Body of pancreas (tissue), 4 donors: ENCODE measurements around the gene ERC2. TPM values are rescaled to one million over a fixed set of nuclear protein-coding genes. Genes with fewer than 3 reads are reported as not detected.

ENCODE experiments used
- ATAC-seq: fragments of 150-250 bp; one replicate; pipeline ENCODE4 v1.9.1; 2016
- DNase-seq, 4 donors: peaks; one replicate each; pipeline ENCODE4 v3.0.0-alpha.2; 2019
- H3K27ac ChIP-seq, 4 donors: fragments of 200-600 bp; sonication (generic); 1 replicate in 3 of 4; 2 replicates in 1 of 4; pipeline versions ENCODE4 v1.5.1 to v1.6.1; 2016 to 2019; ENCODE audit warnings: mild to moderate bottlenecking in 1 of 4, mixed read lengths in 1 of 4, moderate library complexity in 1 of 4
- H3K27me3 ChIP-seq, 2 donors: fragments of 200-600 bp; sonication (generic); one replicate each; pipeline ENCODE4 v1.6.0; 2016; ENCODE audit warnings: mild to moderate bottlenecking in 1 of 2
- H3K36me3 ChIP-seq, 2 donors: fragments of 200-600 bp; sonication (generic); replicated peaks in 1 of 2; 2 replicates each; pipeline ENCODE4 v1.5.1; 2016; ENCODE audit warnings: low read depth in 2 of 2; ENCODE audit not compliant: insufficient read depth in 1 of 2
- H3K4me1 ChIP-seq: fragments of 200-600 bp; sonication (generic); one replicate; pipeline ENCODE4 v1.6.0; 2016
- H3K4me3 ChIP-seq, 2 donors: fragments of 200-600 bp; sonication (generic); 1 replicate in 1 of 2; 2 replicates in 1 of 2; pipeline ENCODE4 v1.5.1; 2016 to 2019
- H3K9me3 ChIP-seq, 3 donors: fragments of 200-600 bp; sonication (generic); 1 replicate in 2 of 3; 2 replicates in 1 of 3; pipeline ENCODE4 v1.5.1; 2016
- POLR2A ChIP-seq, 3 donors: fragments of 450-650 bp; IDR thresholded peaks; one replicate each; pipeline ENCODE4 v1.6.1; 2016; ENCODE audit warnings: antibody characterized with exemption in 3 of 3, mild to moderate bottlenecking in 2 of 3
- WGBS, 2 donors: methylation state at CpG; one replicate each; pipeline ENCODE4 v1.1.5; 2017; 5-methylcytosine and 5-hydroxymethylcytosine counted together
- intact Hi-C: fragments of 100-400 bp; cut with DNase I; formaldehyde crosslinking; loops from one replicate; pipeline ENCODE4 v1.15.1; 2023
- total RNA-seq, 2 donors: library from RNA; depleted of rRNA; stranded (reverse); fragments of >200 nt; gene quantifications; one replicate each; pipeline ENCODE4 v1.1.0, GENCODE V29; 2016
- TF ChIP-seq, protein P1 (sequence below), 7 experiments: fragments of 450-650 bp in 4 of 7; fragments of 200-600 bp in 3 of 7; sonication (generic) in 3 of 7; IDR thresholded peaks; one replicate each; pipeline ENCODE4 v1.5.1; 2016 to 2019; ENCODE audit warnings: antibody characterized with exemption in 7 of 7

The ERC2 gene
- total RNA-seq, 2 donors from 2014 or later = 4.0 to 4.7 TPM

DNA sequence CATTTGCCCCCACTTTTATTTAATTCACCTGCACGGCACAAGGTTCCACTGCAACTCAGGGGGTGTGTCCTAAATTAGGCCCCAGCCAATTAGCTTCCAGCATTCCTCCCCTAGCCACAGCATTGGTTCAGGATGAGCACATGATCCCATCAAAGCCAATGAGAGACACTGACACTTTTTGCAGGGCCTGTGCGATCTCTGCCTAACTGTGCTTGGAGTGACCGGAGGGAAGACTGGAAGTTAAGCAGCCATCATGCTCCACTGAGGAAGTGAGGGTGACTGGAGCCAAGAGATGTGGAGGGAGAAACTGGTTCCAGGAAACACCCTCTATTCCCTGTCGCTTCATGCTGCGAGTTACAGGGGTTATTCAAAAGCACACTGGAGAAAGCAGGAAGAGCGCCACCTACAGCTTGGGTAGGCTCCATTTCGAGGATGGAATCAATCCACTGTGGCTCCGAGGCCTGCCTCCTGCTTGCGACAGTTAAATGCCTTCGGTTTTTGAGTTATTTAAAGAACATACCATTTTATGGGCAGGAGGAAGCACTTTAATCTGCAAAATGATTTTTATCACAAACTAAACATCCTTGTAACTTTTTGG lies 858.9 kb downstream of the ERC2 start:
- no peak for TF ChIP-seq POLR2A (IDR thresholded peaks at IDR 0.05)
- TF ChIP-seq, protein P1, sequence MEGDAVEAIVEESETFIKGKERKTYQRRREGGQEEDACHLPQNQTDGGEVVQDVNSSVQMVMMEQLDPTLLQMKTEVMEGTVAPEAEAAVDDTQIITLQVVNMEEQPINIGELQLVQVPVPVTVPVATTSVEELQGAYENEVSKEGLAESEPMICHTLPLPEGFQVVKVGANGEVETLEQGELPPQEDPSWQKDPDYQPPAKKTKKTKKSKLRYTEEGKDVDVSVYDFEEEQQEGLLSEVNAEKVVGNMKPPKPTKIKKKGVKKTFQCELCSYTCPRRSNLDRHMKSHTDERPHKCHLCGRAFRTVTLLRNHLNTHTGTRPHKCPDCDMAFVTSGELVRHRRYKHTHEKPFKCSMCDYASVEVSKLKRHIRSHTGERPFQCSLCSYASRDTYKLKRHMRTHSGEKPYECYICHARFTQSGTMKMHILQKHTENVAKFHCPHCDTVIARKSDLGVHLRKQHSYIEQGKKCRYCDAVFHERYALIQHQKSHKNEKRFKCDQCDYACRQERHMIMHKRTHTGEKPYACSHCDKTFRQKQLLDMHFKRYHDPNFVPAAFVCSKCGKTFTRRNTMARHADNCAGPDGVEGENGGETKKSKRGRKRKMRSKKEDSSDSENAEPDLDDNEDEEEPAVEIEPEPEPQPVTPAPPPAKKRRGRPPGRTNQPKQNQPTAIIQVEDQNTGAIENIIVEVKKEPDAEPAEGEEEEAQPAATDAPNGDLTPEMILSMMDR (IDR thresholded peaks at IDR 0.05) = no peak
- Histone ChIP-seq H3K27ac (no peak overlapping the region), H3K27me3 (no peaks in the 10 kb centered on the region), H3K4me1 (peaks cover 16% of the 10 kb centered on the region), H3K9me3 (no peaks in the 10 kb centered on the region), H3K36me3 (no peaks in the 10 kb centered on the region), H3K4me3 (no peak overlapping the region)
- ATAC-seq (no peak), DNase-seq (no peak)
- 87 to 90% methylated on average over 10 of the region's 10 CpGs for WGBS, 2 donors
- intact Hi-C loops = no loop called here

DNA sequence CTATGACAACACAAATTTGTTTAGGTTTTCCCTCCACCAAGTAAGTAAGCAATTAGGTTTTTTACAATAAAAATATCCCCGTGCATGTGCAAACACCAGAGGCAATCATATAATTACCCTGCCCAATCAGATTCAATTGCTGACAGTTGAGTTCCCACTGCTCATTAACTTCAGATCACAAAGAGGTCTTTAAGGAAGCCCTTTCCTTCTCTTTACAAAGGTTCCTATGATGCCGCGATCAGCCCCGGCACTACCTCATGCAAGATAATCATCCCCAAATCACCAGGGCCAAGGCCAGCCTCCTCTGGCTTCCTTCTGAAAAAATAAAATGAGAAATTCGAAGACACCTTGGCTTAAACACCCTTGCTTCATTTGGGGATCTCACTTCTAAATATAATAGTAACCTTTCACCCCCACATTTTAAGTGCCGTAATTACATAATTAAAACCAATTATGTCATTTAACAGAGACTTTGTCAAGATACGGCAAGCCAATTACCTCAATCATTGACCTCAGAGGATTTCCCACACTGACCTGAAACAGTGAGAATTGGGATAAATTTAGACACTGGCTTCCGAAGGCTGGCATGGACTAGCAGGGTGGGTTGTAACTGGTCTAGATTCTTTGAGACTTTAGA lies 859.8 kb downstream of the ERC2 start:
- H3K4me1 ChIP-seq = peaks cover 13% of the 10 kb centered on the region
- TF ChIP-seq POLR2A (IDR thresholded peaks at IDR 0.05) = no peak
- no peaks in the 10 kb centered on the region for H3K9me3 ChIP-seq
- no peak for ATAC-seq
- no peaks in the 10 kb centered on the region for H3K36me3 ChIP-seq
- no peak overlapping the region for H3K4me3 ChIP-seq
- intact Hi-C loops = no loop called here
- no peak overlapping the region for H3K27ac ChIP-seq
- H3K27me3 ChIP-seq = no peaks in the 10 kb centered on the region
- no peak for DNase-seq
- 78 to 82% methylated on average over 8 of the region's 8 CpGs for WGBS, 2 donors

- DNase-seq (no peak), ATAC-seq (no peak)
- peaks cover 11% of the 10 kb centered on the region for H3K4me1 ChIP-seq
- 91 to 92% methylated on average over 6 of the region's 6 CpGs for WGBS, 2 donors
- no peaks in the 10 kb centered on the region for H3K27me3 ChIP-seq
- H3K36me3 ChIP-seq = no peaks in the 10 kb centered on the region
- H3K9me3 ChIP-seq = no peaks in the 10 kb centered on the region
- no peak overlapping the region for H3K4me3 ChIP-seq
- TF ChIP-seq, protein P1 (IDR thresholded peaks at IDR 0.05) = no peak
- no peak for TF ChIP-seq POLR2A (IDR thresholded peaks at IDR 0.05)
- no peak overlapping the region for H3K27ac ChIP-seq
- intact Hi-C loops = no loop called here
Measured at GRCh38 chr3:55607844-55608243, 860.4 kb downstream of the ERC2 start.

GRCh38 chr3:55607175-55607574 lies 861.1 kb downstream of the ERC2 start:
- DNase-seq (no peak), ATAC-seq (no peak)
- H3K27ac ChIP-seq = no peak overlapping the region
- no peaks in the 10 kb centered on the region for H3K27me3 ChIP-seq
- peaks cover 4% of the 10 kb centered on the region for H3K4me1 ChIP-seq
- TF ChIP-seq, protein P1 (IDR thresholded peaks at IDR 0.05) = no peak
- TF ChIP-seq POLR2A (IDR thresholded peaks at IDR 0.05) = no peak
- no peaks in the 10 kb centered on the region for H3K36me3 ChIP-seq
- WGBS, 2 donors = 83 to 85% methylated on average over 5 of the region's 5 CpGs
- H3K9me3 ChIP-seq = no peaks in the 10 kb centered on the region
- intact Hi-C loops = no loop called here
- no peak overlapping the region for H3K4me3 ChIP-seq

GRCh38 chr3:55605443-55606236 lies 862.6 kb downstream of the ERC2 start:
- TF ChIP-seq, protein P1 (IDR thresholded peaks at IDR 0.05) = no peak
- TF ChIP-seq POLR2A (IDR thresholded peaks at IDR 0.05) = no peak
- intact Hi-C loops = no loop called here
- WGBS, 2 donors = 87 to 90% methylated on average over 4 of the region's 4 CpGs
- Histone ChIP-seq H3K4me3 (no peak overlapping the region), H3K9me3 (no peaks in the 10 kb centered on the region), H3K27me3 (no peaks in the 10 kb centered on the region), H3K27ac (no peak overlapping the region), H3K36me3 (no peaks in the 10 kb centered on the region), H3K4me1 (no peaks in the 10 kb centered on the region)
- no peak for DNase-seq
- ATAC-seq = no peak
